ENCODE data around the gene RNASE11.
"Not testable (repeated sequence)": the region's sequence is repeated elsewhere in the genome, so short reads cannot be mapped to it uniquely, and the experiment has no call there.

Gene RNASE11

DNA sequence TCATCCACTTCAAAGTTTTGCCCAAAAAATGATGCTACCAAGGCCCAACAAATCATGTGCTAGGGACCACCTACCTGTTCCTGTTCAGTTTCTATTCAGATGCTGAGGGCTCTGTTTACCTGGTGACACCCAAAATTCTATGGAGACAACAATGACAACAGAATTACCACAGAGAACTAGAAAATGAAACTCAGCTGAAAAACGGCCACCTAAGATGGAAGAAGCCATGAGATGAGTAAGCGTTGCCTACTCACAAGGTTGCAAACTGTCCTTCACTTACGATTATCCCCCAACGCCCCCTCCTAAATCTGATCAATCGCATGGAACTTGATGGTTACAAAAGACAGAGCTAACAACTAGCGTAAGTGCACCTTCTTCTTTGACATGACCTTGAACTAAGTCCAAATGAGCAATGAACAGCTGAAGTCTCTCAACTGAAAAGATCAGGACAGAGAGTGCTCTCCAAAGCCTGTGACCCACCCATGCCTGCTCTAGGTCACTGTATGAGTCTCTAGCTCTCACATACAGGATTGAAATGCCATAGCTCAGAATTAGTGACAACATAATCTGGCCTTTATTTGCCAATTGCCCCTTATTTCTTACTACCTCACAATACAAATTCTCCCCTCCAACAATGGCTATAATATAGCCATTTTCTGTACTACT, at the start of gene RNASE11:
RNASE11 (minus strand) TSS at position 513 of the 666 bp plus-strand sequence.
- no peak for DNase-seq

DNA sequence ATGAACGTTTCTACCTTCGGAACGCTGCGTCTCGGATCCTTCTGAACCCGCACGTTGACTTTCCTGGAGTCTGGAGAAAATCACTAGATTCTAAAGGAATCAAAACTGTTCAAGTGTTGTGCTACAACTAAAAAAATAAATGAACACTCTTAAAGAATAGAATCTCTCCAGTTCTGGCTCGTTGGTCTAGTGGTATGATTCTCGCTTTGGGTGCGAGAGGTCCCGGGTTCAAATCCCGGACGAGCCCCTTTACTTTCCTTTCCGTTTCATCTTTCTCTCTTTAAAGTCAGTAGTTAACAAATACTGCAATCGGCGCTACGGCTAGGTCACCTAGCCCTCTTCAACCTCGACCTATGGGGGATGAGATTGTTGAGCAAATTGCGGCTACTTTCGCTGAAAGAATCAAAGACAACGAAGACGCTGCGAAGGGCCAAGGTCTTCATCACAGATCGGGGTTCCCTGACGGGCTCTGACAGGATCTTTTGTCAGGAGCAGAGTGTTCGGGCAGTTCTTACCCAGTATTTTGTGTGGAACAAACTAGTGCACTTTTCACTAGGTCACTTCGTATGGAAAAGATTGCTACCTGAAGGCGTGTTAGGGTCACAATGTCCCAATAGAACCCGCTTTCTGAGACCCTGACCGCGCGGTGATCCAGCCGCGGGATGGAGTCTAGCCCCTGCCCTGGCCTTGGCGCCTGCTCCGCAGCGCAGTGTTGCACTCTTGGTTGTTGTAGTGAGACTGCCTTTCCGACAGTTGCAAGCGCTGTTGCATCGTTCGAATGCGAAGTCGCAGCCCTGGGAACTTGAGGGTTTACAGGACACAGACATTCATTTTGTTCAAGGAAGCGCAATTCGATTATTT, 45.3 kb upstream of the RNASE11 start:
- DNase-seq: peak in 1 of 2 experiments; percentile 70

DNA sequence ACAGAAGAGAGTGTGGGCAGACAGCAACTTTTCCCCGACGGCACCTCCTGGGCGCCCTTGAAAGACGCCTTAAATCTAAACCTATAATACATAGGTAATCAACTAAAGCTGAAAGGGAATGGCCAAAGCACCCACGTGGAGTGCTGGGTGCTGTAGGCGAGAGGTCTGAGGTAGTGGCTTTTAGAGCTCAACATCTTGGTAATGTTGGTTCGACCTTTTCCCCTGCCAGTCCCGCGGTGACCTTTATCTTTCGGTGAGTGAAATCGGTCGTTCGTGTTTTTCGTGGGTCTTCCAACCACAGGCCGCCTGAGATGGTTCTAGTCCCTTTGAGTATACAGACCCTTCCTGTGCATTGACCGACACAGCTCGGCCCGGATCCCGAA, 44.6 kb upstream of the RNASE11 start:
- no peak for DNase-seq

DNA sequence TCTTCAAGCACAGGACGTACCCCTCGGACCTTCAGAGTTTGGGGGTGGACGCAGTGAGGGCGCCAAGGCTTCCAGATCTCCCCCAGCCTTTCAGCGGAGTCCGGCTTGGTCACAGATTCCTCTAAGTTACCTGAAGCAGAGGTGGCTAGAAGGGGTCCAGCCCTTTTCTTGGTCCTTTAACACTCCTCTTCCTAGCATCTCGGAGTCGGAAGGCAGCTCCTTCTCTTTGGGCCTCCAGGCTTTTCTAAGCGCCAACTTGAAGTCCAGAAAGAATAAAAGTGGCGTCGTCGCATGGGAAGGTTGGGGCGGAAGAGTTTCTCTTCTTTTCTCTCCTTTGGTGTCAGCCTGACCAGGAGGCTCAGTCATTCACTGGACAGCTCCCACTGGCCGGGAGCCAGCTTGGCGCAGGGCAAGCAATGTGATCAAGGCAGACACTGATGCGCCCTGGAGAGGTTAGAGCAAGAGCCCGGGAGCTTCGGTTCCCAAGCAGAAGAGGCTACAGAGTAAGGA, 44.1 kb upstream of the RNASE11 start:
- DNase-seq: no peak

DNA sequence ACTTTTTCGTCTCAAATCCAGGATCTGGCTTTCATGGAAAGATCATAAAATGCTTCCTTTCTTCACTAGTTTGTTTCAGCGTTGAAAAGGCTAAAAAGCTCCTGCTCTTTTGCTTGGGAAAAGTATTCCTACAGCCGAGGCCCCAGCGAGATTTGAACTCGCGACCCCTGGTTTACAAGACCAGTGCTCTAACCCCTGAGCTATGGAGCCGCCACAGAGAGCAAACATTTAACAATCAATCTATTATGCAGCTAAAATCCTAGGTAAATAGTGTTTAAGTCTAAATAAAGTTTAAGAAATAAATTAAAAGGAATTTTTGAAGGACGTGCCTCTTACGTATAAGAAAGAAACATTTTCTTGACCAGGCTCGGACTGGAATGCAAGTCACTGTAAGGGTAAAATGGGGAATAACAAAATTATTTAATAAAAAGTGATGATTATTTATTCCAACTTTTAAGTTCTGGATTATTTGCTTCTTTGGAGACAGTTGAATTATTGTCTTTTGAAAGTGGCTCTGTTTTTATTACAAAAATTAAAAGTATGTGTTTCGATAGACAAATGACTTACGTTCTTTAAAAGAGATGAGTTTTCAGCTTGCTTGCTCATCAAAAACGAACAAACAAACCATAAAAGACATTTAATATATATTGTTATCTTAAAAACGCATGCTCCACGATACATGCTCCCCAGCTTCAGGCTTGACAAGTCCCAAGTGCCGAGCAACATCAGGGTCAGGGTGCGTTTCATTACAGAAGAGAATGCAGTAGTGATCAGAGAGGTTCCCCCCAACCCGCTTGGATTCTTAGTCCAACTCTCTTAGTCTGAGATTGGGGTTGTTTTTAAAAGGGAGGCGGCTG, 43.5 kb upstream of the RNASE11 start:
- no peak for DNase-seq

DNA sequence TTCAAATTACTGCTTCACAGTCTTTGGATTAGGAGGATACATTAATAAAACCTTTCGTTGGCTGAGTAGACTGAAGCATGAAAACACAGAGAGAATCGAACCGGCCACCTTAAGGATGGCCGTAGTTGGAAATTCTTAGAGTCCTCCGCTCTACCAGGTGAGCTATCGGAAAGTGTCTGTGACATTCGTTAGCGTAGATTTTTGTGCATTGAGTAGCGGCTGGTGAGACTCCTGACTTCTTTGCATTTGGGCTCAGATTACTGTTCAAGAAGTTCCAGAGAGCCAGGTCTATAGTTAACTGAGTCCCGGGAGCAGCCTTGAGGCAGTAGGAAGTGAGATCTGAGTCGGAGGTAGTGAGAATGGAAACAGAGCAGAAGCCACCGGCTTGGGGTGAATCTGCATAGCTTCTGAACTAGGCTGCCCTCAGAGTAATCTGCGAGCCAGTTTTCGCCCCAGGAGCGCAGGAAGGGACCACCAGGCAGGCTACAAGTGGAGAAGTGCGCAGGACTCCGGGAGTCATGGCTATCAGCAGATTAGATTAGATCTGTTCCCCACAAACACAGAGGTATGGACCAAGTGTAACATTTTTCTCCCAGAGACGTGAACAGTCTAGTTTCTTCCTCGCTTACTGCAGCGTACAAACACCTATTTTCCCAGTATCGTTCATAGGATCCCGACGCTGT, 42.7 kb upstream of the RNASE11 start:
- no peak for DNase-seq

DNA sequence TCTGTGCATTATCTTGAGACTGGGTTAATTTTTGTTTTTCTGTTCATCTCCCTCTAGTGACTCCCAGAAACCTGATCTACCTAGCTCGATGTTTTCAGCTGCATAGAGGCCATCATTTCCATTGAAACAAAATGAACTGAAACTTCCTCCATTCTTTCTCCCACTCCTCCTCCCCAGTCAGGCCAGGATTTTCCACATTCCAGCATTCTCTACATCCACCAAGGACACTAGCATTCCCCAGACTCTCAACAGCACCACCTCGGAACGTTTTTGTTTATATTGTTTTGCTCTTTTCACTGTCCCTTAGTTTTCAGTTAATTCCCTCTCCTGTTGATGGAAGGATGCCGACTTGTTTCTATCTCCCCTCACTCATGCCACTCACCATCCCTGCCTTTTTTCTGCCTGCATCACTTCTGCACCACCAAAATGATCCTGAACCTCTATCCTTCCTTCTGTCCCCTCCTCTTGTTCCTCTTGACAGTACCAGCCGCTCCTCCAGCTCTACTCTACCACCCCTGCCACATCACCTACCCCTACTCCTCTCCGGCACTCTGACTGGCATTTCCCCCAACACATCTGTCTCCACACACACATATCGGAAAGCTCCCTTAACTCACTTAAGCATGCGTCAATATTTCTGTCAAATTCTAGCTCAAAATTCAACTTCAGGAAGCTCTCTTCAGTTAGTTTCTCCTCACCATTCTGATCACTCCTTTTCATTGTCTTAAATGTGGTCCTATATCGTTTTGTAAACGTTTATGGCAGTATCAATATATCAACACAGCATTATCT, 40.5 kb upstream of the RNASE11 start:
- no peak for DNase-seq

DNA sequence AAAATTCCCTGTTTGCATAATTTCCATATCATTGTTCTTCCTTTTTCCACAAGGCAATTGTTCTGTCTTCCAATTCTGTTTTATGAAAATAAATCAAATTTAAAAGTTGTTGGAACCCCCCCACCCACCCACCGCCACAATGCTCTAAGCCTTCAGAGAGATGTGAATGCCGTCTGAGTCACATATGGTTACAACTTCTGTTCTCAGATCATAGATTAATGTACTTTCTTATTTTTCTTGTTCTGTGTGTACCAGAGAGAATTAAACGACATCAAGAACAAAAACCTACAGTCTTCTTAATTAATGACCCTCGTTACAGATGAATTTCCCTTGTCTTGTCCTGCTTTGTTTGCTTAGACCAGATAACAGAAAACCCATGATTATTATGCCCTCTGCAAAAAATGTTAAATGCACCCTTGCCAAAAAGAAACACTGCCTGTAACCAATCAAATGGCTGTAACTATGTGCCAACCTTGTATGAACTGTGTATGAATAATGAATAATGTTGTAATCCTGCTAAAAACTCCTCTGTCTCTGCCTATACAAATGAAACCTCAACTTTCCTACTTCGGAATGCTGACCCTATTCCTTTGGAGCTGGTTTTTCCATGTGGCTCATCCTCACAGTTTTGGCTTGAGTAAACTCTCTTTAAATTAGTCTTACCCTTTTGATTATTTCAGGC, 39.7 kb upstream of the RNASE11 start:
- DNase-seq: no peak

DNA sequence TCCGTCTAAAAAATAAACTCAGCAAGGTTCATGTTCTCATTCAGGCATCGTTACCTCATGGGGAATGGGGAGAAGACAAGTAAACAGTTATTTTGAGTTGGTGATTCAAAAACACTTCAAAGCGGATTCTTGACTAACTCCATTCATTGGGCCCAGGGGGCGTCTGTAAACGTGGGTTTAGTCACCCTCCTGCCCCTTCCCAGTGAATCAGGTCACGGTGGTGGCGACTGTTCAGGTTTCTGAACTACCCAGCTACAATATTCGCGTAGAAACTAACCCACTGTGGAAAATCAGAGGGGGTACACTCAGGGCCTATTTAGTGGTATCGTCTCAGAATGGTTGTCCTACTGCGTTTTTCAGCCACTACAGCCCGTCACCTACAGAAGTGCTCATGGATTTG, 38.5 kb upstream of the RNASE11 start:
- no peak for DNase-seq

DNA sequence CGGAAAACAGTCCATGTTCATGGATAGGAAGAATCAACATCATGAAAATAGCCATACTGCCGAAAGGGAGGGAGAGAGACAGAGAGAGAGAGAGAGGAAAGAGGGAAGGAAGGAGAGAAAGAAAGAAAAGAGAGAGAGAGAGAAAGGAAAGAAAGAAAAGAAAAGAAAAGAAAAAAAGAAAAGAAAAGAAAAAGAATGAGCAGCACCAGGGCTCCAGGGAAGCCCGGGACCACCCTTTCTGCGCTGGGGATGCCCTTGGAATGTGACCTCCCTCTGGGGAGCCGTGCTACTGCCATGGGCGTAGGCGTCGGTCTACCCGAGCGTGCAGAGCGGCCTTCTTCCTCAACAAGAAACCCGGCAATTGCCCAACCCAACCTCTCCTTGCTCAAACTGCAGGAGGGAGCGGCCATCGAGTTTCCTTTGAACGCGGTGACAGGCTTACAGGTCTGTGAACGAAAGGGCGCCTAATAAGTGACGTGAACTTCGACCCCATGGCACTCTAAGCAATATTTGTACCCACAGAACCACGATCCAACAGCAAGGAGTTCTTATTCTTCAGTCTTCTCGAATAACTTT, 36.8 kb upstream of the RNASE11 start:
- DNase-seq: no peak

DNA sequence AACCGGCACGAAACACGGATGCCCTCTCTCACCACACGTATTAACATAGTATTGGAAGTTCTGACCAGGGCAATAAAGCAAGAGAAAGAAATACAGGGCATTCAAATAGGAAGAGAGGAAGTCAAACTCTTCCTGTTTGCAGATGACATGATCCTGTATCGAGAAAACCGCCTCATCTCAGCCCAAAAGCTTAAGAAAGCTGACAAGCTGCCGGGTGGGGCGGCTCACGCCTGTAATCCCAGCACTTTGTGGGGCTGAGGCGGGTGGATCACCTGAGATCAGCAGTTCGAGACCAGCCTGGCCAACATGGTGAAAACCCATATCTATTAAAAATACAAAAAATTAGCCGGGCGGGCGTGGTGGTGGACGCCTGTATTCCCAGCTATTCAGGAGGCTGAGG, 36.0 kb upstream of the RNASE11 start:
- no peak for DNase-seq

DNA sequence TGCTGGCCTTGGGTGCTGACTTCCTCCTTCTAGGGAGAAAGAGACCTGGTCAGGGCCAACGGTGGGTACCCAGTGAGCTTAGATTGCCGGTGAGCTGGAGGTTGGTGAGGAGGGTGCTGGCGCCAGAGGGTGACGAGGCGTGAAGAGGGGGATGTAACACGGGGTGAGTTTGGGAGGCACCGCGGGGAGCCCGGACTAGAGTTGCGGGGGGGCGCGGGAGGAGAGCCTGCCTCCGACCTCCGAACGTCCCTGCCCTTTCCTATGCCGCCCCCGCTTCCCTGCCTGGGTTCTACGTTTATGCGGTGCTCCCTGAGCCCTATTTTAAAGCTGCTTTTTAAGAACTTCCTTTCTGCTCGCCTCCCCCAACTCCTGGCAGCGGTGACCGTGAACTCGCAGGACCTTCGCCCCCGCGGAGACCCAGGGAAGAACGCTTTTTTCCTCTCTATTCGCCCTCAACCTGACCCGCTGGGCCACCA, 35.1 kb upstream of the RNASE11 start:
- no peak for DNase-seq

DNA sequence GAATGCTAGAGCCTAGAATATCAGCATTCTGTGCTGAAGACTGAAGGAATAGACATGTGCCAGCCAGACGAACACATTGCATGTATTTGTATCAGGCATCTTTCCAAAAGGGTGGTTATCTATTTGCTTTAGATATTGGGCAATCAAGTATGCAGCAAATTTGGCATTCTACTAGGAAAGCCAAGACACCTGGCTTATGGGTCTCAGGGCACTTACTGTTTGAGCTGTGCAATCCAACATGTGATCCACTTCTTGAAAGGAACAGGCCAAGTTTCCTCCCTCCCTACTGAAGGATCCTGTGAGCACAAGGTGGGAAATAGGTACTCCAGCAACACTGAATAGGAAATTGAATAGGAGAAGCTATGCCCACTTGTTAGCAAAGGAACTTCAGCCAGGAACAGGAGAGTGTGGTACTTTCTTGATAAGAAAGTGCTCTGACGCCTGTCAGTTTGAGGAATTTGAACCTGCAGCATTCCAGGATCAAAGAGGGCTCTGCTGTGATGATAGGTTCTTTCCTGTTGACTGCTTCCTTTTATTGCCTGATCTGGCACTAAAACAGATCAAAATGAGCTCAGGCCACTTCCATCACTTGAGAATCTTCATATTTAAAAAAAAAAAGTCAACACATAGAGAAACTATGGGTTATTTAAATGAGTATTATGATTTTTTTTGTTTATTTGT, 33.1 kb upstream of the RNASE11 start:
- no peak for DNase-seq

DNA sequence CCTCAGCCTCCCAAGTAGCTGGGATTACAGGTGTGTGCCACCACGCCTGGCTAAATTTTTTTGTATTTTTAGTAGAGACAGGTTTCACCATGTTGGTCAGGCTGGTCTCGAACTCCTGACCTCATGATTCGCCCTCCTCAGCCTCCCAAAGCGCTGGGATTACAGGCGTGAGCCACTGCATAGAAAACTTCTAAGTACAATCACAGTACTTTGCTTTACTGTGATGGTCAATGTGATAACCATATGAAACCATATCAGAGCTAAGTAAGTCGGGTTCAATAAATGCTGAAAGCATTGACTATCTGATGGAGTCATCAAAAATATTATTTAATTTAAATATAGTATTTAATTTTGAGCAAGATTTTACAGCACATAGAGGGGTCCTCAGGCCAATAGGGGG, 31.9 kb upstream of the RNASE11 start:
- not testable (repeated sequence) for DNase-seq

DNA sequence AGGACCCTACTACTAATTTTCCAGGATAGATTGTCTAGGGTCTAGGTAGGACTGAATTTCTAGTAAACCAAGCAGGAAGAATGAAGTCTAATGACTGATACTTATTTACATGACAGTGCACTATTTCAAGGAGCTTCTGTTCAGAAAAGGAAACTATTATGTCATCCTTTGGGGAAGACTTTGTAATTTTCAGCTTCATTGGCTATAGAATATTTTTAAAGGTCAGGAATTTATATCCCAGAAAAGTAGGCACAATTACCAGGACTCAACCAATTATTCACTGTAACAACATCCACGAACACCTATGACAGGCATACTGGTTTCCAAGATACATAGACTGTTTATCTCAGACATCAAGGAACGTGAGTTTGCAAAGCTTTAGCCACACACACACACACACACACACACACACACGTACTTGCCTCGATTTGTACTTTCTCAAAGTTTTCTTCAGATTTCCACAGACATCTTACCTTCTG, 30.5 kb upstream of the RNASE11 start:
- no peak for DNase-seq

DNA sequence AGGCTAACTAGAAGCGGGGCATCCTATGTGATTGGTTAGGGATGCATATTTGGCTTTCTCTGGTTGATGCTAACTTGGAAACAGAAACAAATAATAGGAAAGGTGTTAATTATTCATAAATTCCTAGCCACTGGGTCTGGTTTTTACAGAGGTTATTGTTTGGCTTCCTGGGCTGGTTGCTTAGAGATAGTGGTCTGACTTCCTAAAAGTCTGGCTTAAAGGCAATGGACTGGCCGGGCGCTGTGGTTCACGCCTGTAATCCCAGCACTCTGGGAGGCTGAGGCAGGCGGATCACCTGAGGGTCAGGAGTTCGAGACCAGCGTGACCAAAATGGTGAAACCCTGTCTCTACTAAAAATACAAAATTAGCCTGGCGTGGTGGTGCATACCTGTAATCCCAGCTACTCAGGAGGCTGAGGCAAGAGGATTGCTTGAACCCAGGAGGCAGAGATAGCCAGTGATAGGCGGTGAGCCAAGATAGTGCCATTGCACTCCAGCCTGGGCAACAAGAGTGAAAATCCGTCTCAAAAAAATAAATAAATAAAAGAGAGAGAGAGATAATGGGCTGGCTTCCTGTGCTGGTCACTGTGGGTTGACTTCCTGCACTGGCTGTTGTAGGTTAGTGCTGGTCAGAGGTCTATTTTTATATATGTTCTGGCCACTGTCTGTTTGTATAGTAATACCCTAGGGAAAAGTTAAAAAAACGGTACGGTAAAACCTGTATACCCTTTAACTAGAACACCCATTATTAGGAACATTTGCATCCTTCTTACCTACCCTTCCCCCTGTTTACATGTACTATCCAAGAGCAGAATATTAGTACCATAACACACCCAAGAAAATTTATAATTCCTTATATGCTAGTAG, 29.6 kb upstream of the RNASE11 start:
- DNase-seq: no peak

DNA sequence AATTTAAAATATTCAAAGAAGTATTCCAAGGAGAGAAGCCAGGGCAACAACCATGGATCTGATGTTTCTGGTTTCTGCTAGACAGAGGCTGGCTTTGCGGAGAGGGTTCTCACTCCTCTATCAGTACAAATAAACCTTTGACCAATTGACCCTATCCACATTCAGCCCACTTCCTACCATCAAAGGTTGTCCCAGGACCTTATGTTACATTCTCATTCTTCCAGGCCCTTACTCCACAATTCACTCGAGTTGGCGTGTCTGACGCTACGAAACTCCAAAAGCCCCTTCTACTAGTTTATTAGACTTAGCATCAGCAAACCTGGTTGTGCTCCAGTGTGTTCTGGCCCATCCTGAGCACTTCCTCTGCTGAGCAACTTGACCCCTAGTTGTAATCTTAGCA, 28.2 kb upstream of the RNASE11 start:
- no peak for DNase-seq

DNA sequence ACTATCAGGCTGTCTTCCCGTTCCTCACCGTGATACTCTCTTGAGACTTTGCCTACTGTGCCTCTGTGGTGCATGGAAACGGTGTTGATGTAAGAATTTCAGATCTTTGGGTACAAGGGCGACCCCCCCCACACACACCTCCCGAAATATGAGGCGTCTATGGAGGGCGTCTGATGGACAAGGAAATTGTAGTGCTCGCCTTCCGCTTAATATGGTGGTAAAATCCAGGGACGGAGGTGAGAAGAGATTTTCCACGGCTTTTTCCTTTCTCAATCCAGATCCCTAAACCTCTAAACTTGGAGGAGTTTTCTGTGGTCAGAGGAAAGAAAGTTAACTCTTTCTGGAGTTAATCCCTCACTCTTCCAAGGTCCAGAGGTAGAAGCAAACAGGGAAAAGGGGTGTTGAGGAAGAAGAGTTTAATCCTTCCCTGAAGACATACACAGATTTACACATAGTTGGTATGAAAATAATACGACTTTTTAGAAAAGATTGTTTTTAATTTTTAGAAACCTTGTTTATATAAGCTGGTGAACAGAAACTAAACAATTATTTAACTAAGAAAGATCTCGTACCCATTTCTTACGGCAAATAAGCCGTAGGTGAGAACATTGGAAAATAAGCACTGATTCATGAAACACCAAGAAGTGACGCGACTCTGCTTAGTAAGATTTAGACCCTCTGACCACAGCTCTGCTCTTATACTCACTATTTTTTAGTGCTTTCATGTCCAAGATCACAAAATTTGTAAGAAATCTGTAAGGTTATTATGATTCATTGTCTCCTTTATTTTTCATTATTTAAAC, 26.4 kb upstream of the RNASE11 start:
- no peak for DNase-seq

All from cerebellar nuclear complex (tissue), 1 donor.